ENCODE results near the gene HSD17B13. TPM values are rescaled to one million over a fixed set of nuclear protein-coding genes. Genes with fewer than 3 reads are reported as not detected.
"Not testable (repeated sequence)": the region's sequence is repeated elsewhere in the genome, so short reads cannot be mapped to it uniquely, and the experiment has no call there.

The HSD17B13 gene
- total RNA-seq = under 1 TPM in 1 of 2 donors, not detected in 1; 0.11 TPM

DNA sequence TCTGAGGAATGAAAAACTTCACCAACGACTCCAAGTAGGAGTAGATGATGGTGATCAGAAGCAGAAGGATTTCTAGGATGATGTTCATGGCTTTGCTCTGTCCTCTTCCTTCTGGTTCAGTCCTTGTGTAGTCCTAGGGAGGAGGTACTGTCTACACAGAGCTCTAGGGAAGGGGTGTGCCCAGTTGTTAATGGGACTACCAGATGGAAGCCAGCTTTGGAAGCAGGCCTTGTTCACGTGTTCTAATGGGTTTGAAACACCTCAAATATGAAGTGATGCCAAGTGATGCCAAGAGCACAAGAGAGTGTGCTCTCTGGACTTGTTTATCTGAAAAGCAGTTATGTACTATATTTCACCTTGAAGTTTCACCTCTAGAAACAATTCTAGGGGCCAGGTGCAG, at the start of gene HSD17B13:
HSD17B13 (minus strand) TSS at position 129 of the 400 bp plus-strand sequence; CDS start at position 88, 41 bp downstream.
- Mint-ChIP-seq H3K36me3 (ENCODE audit: low read depth) (no peaks in the 10 kb centered on the region), H3K27ac (no peak within 1 kb of the TSS), H3K27me3 (no peaks in the 10 kb centered on the region), H3K9me3 (no peaks in the 10 kb centered on the region), H3K4me1 (no peaks in the 10 kb centered on the region), H3K4me3 (no peak within 1 kb of the TSS)
- no peak for ATAC-seq (replicated peaks)

GRCh38 chr4:87370068-87370467, 47.4 kb upstream of the HSD17B13 start:
- no peaks in the 10 kb centered on the region for H3K27me3 Mint-ChIP-seq
- peaks cover 72% of the 10 kb centered on the region for H3K36me3 Mint-ChIP-seq (ENCODE audit: low read depth)
- no peak overlapping the region for H3K27ac Mint-ChIP-seq
- ATAC-seq (replicated peaks) = no peak
- no peaks in the 10 kb centered on the region for H3K4me1 Mint-ChIP-seq
- no peak overlapping the region for H3K4me3 Mint-ChIP-seq
- no peaks in the 10 kb centered on the region for H3K9me3 Mint-ChIP-seq

DNA sequence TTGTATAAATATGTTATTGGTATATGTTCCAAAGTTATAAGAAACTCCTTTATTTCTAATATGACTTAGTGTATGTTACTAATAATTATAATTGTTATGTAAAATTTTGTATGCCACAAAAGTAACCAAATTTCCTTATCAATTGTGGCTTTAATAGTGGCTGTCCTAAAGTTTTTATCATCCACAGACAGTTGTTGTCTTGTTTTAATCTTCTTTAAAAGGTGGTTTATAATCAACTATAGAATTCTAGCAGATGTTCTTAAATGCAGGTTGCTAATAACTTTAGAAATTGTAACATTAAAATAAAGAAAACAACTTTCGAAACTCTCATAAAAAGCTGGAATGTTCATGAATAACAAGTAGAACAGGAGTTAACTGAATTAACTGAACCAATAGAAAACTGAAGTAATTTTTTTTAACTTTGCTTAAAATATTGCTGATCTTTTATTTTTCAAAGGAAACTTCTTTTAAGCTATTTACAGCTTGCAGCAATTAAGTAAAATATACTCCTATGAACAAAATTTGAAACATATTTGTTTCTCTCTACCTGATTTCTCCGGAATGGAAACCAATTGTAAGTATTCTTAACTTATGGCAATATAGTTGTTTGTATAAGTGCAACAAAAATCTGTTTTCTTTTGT, 44.0 kb upstream of the HSD17B13 start:
- Mint-ChIP-seq H3K36me3 (ENCODE audit: low read depth) (peaks cover 77% of the 10 kb centered on the region), H3K27ac (no peak overlapping the region), H3K4me3 (no peak overlapping the region), H3K9me3 (no peaks in the 10 kb centered on the region), H3K4me1 (no peaks in the 10 kb centered on the region), H3K27me3 (no peaks in the 10 kb centered on the region)
- ATAC-seq (replicated peaks) = no peak

DNA sequence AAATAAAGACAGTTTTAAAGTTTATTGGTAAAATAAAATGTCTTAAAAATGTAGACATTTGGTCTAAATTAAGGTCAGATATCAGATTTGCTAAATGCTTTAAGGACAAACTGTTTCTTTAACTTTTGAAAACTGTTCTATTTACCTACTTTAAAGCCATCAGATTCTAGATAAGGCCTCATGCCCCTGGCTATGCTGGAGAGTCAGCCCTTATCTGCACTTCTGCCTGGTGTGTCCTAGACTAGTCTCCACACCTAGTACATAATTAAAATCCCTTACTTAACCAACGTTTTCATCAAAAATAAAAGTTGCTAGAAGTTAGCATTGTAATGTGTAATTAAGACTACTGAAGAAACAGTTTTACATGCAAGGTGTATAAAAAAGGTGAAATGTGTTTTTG, 42.7 kb upstream of the HSD17B13 start:
- Mint-ChIP-seq H3K4me3 (no peak overlapping the region), H3K36me3 (ENCODE audit: low read depth) (peaks cover 71% of the 10 kb centered on the region), H3K4me1 (no peaks in the 10 kb centered on the region), H3K27ac (no peak overlapping the region), H3K9me3 (no peaks in the 10 kb centered on the region), H3K27me3 (no peaks in the 10 kb centered on the region)
- ATAC-seq (replicated peaks) = no peak

GRCh38 chr4:87363552-87363951, 40.9 kb upstream of the HSD17B13 start:
- H3K36me3 Mint-ChIP-seq (ENCODE audit: low read depth) = peaks cover 66% of the 10 kb centered on the region
- no peaks in the 10 kb centered on the region for H3K27me3 Mint-ChIP-seq
- no peak overlapping the region for H3K27ac Mint-ChIP-seq
- no peaks in the 10 kb centered on the region for H3K9me3 Mint-ChIP-seq
- no peak overlapping the region for H3K4me3 Mint-ChIP-seq
- no peaks in the 10 kb centered on the region for H3K4me1 Mint-ChIP-seq
- no peak for ATAC-seq (replicated peaks)

- Mint-ChIP-seq H3K36me3 (ENCODE audit: low read depth) (peaks cover 51% of the 10 kb centered on the region), H3K4me1 (no peaks in the 10 kb centered on the region), H3K4me3 (no peak overlapping the region), H3K27me3 (no peaks in the 10 kb centered on the region), H3K9me3 (no peaks in the 10 kb centered on the region), H3K27ac (no peak overlapping the region)
- ATAC-seq (replicated peaks) = no peak
Observed at GRCh38 chr4:87360338-87360935, 37.8 kb upstream of the HSD17B13 start.

GRCh38 chr4:87359258-87359657, 36.6 kb upstream of the HSD17B13 start:
- H3K4me1 Mint-ChIP-seq = no peaks in the 10 kb centered on the region

DNA sequence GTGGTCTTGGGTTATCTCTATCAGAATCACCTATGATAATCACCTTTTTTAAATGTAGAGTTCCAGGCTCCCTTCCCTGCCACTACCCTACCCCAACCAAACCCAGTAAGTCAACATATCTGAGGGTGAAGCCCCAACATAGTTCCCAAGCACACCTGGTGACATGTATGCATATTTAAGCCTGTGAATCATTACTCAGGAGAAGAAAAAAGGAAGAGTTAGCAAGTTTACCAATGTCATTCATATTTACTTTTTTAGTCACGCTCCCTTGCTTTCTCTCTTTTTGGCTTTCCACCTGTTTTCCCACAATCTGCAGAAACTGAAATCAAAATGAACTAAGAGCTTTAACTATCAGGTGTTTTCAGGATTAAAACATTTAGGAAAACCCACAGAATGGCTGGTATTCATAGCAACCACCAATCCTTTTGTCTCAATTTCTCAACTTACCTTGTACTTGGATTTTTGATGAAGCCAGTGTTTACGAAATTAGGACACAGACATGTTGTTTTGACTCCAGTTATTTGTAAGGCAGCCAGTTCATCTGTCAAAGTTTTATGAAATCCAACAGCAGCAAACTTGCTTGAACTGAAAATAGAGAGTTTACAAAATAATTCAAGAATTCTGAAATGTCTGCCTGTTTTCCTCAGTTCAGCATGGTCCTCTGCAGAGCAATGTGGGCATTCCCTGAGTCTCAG, 34.3 kb upstream of the HSD17B13 start:
- Mint-ChIP-seq H3K36me3 (ENCODE audit: low read depth) (peaks cover 22% of the 10 kb centered on the region), H3K27me3 (no peaks in the 10 kb centered on the region), H3K4me1 (no peaks in the 10 kb centered on the region), H3K9me3 (no peaks in the 10 kb centered on the region), H3K27ac (no peak overlapping the region), H3K4me3 (no peak overlapping the region)
- ATAC-seq (replicated peaks) = no peak

More at GRCh38 chr4:87359258-87359657, 36.6 kb upstream of the HSD17B13 start:
- no peak for ATAC-seq (replicated peaks)
- no peaks in the 10 kb centered on the region for H3K9me3 Mint-ChIP-seq
- H3K4me3 Mint-ChIP-seq = no peak overlapping the region
- H3K27me3 Mint-ChIP-seq = no peaks in the 10 kb centered on the region
- H3K36me3 Mint-ChIP-seq (ENCODE audit: low read depth) = peaks cover 40% of the 10 kb centered on the region
- H3K27ac Mint-ChIP-seq = peak overlapping the region; percentile 73

- Mint-ChIP-seq H3K4me3 (no peak overlapping the region), H3K9me3 (no peaks in the 10 kb centered on the region), H3K27me3 (no peaks in the 10 kb centered on the region), H3K4me1 (no peaks in the 10 kb centered on the region), H3K36me3 (ENCODE audit: low read depth) (peaks cover 15% of the 10 kb centered on the region), H3K27ac (no peak overlapping the region)
- no peak for ATAC-seq (replicated peaks)
Observed at GRCh38 chr4:87354168-87355102, 31.8 kb upstream of the HSD17B13 start.

DNA sequence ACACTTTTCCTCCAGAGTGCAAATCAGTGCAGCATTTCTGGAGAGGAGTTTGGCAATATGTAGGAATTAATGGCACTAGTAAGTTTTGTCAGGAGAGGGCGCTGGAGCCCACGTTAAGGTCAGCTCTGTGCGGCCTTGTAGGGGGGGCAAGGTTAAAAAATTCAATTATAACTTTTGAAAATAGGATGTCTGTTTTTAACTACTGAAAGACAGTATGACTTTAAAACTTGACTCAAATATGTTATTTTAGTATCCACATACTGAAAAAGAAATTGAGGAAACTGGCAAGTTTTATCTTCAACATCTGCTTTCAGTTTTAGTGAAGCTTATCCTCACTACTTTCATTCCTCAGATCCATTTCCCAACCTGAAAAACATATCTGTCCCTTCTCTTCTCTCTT, 30.9 kb upstream of the HSD17B13 start:
- Mint-ChIP-seq H3K4me3 (no peak overlapping the region), H3K36me3 (ENCODE audit: low read depth) (peaks cover 9% of the 10 kb centered on the region), H3K27ac (no peak overlapping the region), H3K27me3 (no peaks in the 10 kb centered on the region), H3K9me3 (no peaks in the 10 kb centered on the region), H3K4me1 (no peaks in the 10 kb centered on the region)
- peak; percentile 45 for ATAC-seq (replicated peaks)

GRCh38 chr4:87345139-87345538, 22.5 kb upstream of the HSD17B13 start:
- Mint-ChIP-seq H3K27me3 (no peaks in the 10 kb centered on the region), H3K36me3 (ENCODE audit: low read depth) (peaks cover 55% of the 10 kb centered on the region), H3K27ac (no peak overlapping the region), H3K4me3 (no peak overlapping the region), H3K4me1 (no peaks in the 10 kb centered on the region), H3K9me3 (no peaks in the 10 kb centered on the region)
- no peak for ATAC-seq (replicated peaks)

GRCh38 chr4:87342872-87343271, 20.2 kb upstream of the HSD17B13 start:
- no peaks in the 10 kb centered on the region for H3K27me3 Mint-ChIP-seq
- no peaks in the 10 kb centered on the region for H3K4me1 Mint-ChIP-seq
- H3K4me3 Mint-ChIP-seq = no peak overlapping the region
- H3K9me3 Mint-ChIP-seq = no peaks in the 10 kb centered on the region
- no peak overlapping the region for H3K27ac Mint-ChIP-seq
- peaks cover 78% of the 10 kb centered on the region for H3K36me3 Mint-ChIP-seq (ENCODE audit: low read depth)
- ATAC-seq (replicated peaks) = no peak

- not testable (repeated sequence) for H3K27ac Mint-ChIP-seq; H3K9me3 Mint-ChIP-seq; ATAC-seq (replicated peaks); H3K4me3 Mint-ChIP-seq; H3K4me1 Mint-ChIP-seq; H3K27me3 Mint-ChIP-seq
- H3K36me3 Mint-ChIP-seq (ENCODE audit: low read depth) = peaks cover 86% of the 10 kb centered on the region
Observed at GRCh38 chr4:87341954-87342635, 19.4 kb upstream of the HSD17B13 start.

- ATAC-seq (replicated peaks) = no peak
- no peak overlapping the region for H3K27ac Mint-ChIP-seq
- H3K4me1 Mint-ChIP-seq = no peaks in the 10 kb centered on the region
- no peak overlapping the region for H3K4me3 Mint-ChIP-seq
- H3K9me3 Mint-ChIP-seq = peaks cover 6% of the 10 kb centered on the region
- peaks cover 89% of the 10 kb centered on the region for H3K36me3 Mint-ChIP-seq (ENCODE audit: low read depth)
- no peaks in the 10 kb centered on the region for H3K27me3 Mint-ChIP-seq
Observed at GRCh38 chr4:87339440-87339839, 16.8 kb upstream of the HSD17B13 start.

Data from activated T-helper 17 cell treated with anti-CD3 and anti-CD28 coated beads, Interleukin-2, amount 50 U/mL, for 72 hours (primary cell).